ENCODE results near the gene PCDH17.

DNA sequence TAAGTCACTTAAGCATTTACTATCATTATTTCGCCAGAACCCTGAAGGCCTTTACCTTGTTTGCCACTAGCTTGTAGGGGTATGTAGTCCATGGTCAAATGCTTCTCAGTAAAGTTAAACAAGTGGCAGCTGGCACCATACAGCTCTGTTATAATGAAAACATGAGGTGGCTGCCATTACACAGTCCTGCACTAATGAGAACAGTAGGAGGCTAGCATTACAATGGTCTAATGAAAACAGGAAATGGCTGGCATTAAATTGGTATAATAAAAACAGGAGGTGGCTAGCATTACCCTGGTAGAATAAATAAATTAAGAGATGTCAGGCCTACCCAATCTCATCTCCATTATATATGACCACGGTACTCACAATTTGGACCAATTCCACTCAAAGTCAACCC is 107.5 kb downstream of the PCDH17 start:
- TF ChIP-seq ZNF274 (IDR thresholded peaks at IDR 0.05; ENCODE audit: low read depth, low read length) (no peak), SUZ12 (IDR thresholded peaks at IDR 0.05; ENCODE audit: extremely low read depth, insufficient read depth, insufficient read length) (no peak)
